AG04449 (cell line): ENCODE data around the gene BTG2.
"Not testable (repeated sequence)": the region's sequence is repeated elsewhere in the genome, so short reads cannot be mapped to it uniquely, and the experiment has no call there.

Experiments used
- CTCF ChIA-PET: fragments of 350-600 bp; formaldehyde crosslinking; extraction: SDS; loops from one replicate; lab custom pipeline; 2021; ENCODE audit warnings: antibody characterized with exemption; lab: Yijun Ruan, JAX
- POLR2A ChIA-PET: fragments of 400-600, 350-600 bp; formaldehyde crosslinking; extraction: SDS; loops from one replicate; lab custom pipeline; 2020; ENCODE audit warnings: antibody characterized with exemption, inconsistent platforms; lab: Yijun Ruan, JAX
- DNase-seq: peaks from one replicate; pipeline ENCODE4 v3.0.0-alpha.2; 2010; ENCODE audit warnings: low read depth, low spot score
- H3K4me3 ChIP-seq: 2 replicates; pipeline ENCODE4 v1.5.1; 2011; ENCODE audit warnings: low read depth, mild to moderate bottlenecking, control low read depth, low read length
- CTCF ChIP-seq: IDR thresholded peaks from one replicate; pipeline ENCODE4 v1.5.1; 2011; ENCODE audit warnings: mild to moderate bottlenecking, moderate library complexity, low read length, control low read depth, inconsistent platforms; ENCODE audit not compliant: insufficient read depth; ENCODE audit errors: missing control alignments

BTG2 gene

DNA sequence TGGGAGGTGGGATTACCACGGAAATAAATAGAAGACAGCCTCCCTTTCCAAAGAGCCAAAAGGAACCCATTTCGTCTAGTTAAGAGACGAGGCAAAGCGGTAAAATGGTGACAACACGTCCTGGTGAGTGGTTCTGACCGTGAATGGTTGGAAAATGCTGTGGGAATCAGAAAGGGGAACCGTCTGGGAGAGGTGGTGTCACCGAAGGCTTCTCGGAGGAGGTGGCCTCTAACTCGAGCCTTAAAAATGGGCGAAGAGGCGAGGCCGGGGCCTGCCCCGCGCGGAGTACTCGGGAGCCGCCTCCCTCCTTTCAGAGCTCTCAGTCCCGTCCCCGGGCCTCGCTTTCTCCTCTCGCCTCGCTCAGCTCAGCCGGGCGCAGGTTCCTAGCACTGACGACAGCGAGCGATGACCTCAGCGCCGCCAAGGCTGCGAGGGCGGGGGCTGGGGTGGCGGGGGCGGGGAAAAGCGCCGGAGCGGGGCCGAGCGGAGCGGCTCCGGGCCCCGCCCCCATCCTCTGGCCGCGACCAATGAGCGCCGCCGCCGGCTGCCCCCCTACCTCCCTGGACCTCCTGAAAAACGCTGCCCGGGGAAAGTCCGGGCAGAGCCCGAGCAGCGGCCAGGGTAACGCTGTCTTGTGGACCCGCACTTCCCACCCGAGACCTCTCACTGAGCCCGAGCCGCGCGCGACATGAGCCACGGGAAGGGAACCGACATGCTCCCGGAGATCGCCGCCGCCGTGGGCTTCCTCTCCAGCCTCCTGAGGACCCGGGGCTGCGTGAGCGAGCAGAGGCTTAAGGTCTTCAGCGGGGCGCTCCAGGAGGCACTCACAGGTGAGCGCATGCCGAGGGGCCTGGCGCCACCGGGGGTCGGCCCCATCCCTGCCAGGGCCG, at the start of gene BTG2:
TSS of gene BTG2 (plus strand) at position 601 of the 890 bp plus-strand sequence. CDS start at position 689, 88 bp downstream.
- H3K4me3 ChIP-seq, result peak within 1 kb of the TSS; percentile 85
- ChIA-PET CTCF (interaction anchor here (0.8 to 13.8 kb wide), 5 partner anchors 10 to 46 kb away, joined by 3 to 154 read pairs (median 4); partner anchors contain the start of gene FMOD), POLR2A (interaction anchor here (0.6 to 1.4 kb wide), 7 partner anchors 9 to 22 kb away, joined by 3 to 5 read pairs (median 5); no protein-coding TSS in a partner anchor)
- no peak for DNase-seq
- TF ChIP-seq CTCF, result no peak

DNA sequence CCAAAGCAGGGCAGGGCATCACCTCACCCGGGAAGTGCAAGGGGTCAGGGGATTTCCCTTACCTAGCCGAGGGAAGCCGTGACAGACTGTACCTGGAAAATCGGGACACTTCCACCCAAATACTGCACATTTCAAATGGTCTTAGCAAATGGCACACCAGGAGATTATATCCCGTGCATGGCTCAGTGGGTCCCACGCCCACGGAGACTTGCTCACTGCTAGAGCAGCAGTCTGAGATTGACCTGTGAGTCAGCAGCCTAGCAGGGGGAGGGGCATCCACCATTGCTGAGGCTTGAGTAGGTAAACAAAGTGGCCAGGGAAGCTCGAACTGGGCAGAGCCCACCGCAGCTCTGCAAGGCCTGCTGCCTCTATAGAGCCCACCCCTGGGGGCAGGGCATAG, 48.7 kb upstream of the BTG2 start:
- CTCF ChIA-PET, result interaction anchor here (1.1 to 1.6 kb wide), 2 partner anchors 11 to 12 kb away, joined by 3 to 17 read pairs; no protein-coding TSS in a partner anchor
- not testable (repeated sequence) for H3K4me3 ChIP-seq, DNase-seq

GRCh38 chr1:203263496-203263895, 41.8 kb upstream of the BTG2 start:
- DNase-seq, result no peak
- no peak overlapping the region for H3K4me3 ChIP-seq
- CTCF ChIA-PET, result interaction anchor here (1.0 to 13.0 kb wide), 10 partner anchors 9 to 225 kb away, joined by 3 to 392 read pairs (median 4); no protein-coding TSS in a partner anchor
- POLR2A ChIA-PET, result interaction anchor here (0.7 kb wide), 1 partner anchor 15 kb away, joined by 3 read pairs; no protein-coding TSS in a partner anchor
- no peak for TF ChIP-seq CTCF

More for the DNA sequence above, 48.7 kb upstream of the BTG2 start:
- POLR2A ChIA-PET, result not testable (repeated sequence)

DNA sequence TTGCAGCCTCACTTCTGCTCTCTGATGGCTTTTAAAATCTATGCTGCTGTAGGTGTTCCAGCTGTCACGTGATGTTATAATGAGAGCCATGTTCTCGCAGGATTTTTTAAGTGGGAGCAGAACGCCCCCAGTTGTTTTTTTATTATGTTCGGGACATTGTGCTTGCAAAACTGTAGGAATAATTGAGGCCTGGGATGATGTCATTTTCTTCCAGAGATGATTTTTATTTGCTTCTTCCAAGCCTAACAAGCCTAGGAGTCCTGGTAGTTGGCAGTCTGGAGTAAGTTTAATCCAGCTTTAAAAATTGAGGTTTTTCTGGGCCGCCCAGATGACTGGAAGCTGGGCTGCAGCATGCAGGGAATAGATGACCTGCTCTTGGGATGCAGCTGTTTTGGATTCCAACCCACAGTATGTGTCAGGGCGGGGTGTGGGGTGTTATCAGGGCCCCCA, 41.2 kb upstream of the BTG2 start:
- no peak for TF ChIP-seq CTCF
- POLR2A ChIA-PET, result interaction anchor here (0.6 to 0.7 kb wide), 2 partner anchors 15 to 34 kb away, joined by 3 read pairs; partner anchors contain the start of gene CHIT1
- DNase-seq, result no peak
- CTCF ChIA-PET, result interaction anchor here (0.6 to 13.0 kb wide), 13 partner anchors 8 to 226 kb away, joined by 3 to 392 read pairs (median 4); no protein-coding TSS in a partner anchor
- H3K4me3 ChIP-seq, result no peak overlapping the region

GRCh38 chr1:203265541-203265940, 39.8 kb upstream of the BTG2 start:
- CTCF ChIA-PET, result interaction anchor here (1.0 to 13.0 kb wide), 8 partner anchors 15 to 227 kb away, joined by 3 to 392 read pairs (median 5); no protein-coding TSS in a partner anchor
- TF ChIP-seq CTCF, result no peak
- POLR2A ChIA-PET, result no interaction called here
- DNase-seq, result no peak
- H3K4me3 ChIP-seq, result no peak overlapping the region

GRCh38 chr1:203266140-203266539, 39.2 kb upstream of the BTG2 start:
- DNase-seq, H3K4me3 ChIP-seq, POLR2A ChIA-PET: not testable (repeated sequence)
- CTCF ChIA-PET, result interaction anchor here (1.0 to 13.0 kb wide), 12 partner anchors 15 to 259 kb away, joined by 3 to 392 read pairs (median 47); partner anchors contain the start of genes ADORA1, BTG2 and TMEM183A
